Activated naive CD4-positive, alpha-beta T cell treated with anti-CD3 and anti-CD28 coated beads, Interleukin-2, amount 10 ng/mL, durations not matched to agents 7 days and 5 days (primary cell): ENCODE measurements around the gene RRP1.

Source experiments
- CTCF ChIA-PET: fragments of 350-600 bp; sonication (Branson Sonifier 250); formaldehyde crosslinking; loops from one replicate; lab custom pipeline; 2021; ENCODE audit warnings: antibody characterized with exemption; lab: Charles Lee
- DNase-seq: peaks from one replicate; pipeline ENCODE4 v3.0.0-alpha.2; 2020
- H3K27ac Mint-ChIP-seq: one replicate; pipeline ENCODE4 v1.8.0; 2021; ENCODE audit warnings: mild to moderate bottlenecking, moderate library complexity, mixed read lengths
- H3K27me3 Mint-ChIP-seq: one replicate; pipeline ENCODE4 v1.8.0; 2021; ENCODE audit warnings: mild to moderate bottlenecking, mixed read lengths
- H3K36me3 Mint-ChIP-seq: one replicate; pipeline ENCODE4 v1.8.0; 2021; ENCODE audit warnings: mixed read lengths
- H3K4me1 Mint-ChIP-seq: one replicate; pipeline ENCODE4 v1.8.0; 2021; ENCODE audit warnings: mixed read lengths
- H3K4me3 Mint-ChIP-seq: one replicate; pipeline ENCODE4 v1.8.0; 2021; ENCODE audit warnings: mild to moderate bottlenecking, moderate library complexity, mixed read lengths
- H3K9me3 Mint-ChIP-seq: one replicate; pipeline ENCODE4 v1.8.0; 2021; ENCODE audit warnings: mixed read lengths

Gene RRP1

GRCh38 chr21:43809853-43810504 lies 20.6 kb downstream of the RRP1 start:
- Mint-ChIP-seq H3K27me3 (no peaks in the 10 kb centered on the region), H3K27ac (no peak overlapping the region), H3K36me3 (no peaks in the 10 kb centered on the region), H3K9me3 (no peaks in the 10 kb centered on the region), H3K4me1 (peaks cover 25% of the 10 kb centered on the region), H3K4me3 (no peak overlapping the region)
- CTCF ChIA-PET = interaction anchor here (0.6 to 2.6 kb wide), 10 partner anchors 11 to 269 kb away, joined by 3 to 23 read pairs (median 6); no protein-coding TSS in a partner anchor
- DNase-seq = no peak

- Mint-ChIP-seq H3K36me3 (no peaks in the 10 kb centered on the region), H3K27me3 (no peaks in the 10 kb centered on the region), H3K4me3 (no peak overlapping the region), H3K27ac (no peak overlapping the region), H3K4me1 (peaks cover 23% of the 10 kb centered on the region), H3K9me3 (no peaks in the 10 kb centered on the region)
- CTCF ChIA-PET = interaction anchor here (0.7 to 2.6 kb wide), 13 partner anchors 12 to 268 kb away, joined by 3 to 23 read pairs (median 4); no protein-coding TSS in a partner anchor
- DNase-seq = peak; percentile 95
These were observed 21.3 kb downstream of the RRP1 start for GRCh38 chr21:43810505-43811261.

GRCh38 chr21:43811262-43812105 lies 22.1 kb downstream of the RRP1 start:
- no peaks in the 10 kb centered on the region for H3K36me3 Mint-ChIP-seq
- H3K27ac Mint-ChIP-seq = no peak overlapping the region
- no peak for DNase-seq
- CTCF ChIA-PET = interaction anchor here (0.8 to 2.6 kb wide), 13 partner anchors 12 to 165 kb away, joined by 3 to 23 read pairs (median 4); no protein-coding TSS in a partner anchor
- no peak overlapping the region for H3K4me3 Mint-ChIP-seq
- H3K4me1 Mint-ChIP-seq = peaks cover 18% of the 10 kb centered on the region
- no peaks in the 10 kb centered on the region for H3K9me3 Mint-ChIP-seq
- no peaks in the 10 kb centered on the region for H3K27me3 Mint-ChIP-seq

GRCh38 chr21:43812139-43812821 lies 22.9 kb downstream of the RRP1 start:
- CTCF ChIA-PET = interaction anchor here (0.8 to 2.6 kb wide), 4 partner anchors 82 to 164 kb away, joined by 3 to 23 read pairs (median 4); no protein-coding TSS in a partner anchor
- no peaks in the 10 kb centered on the region for H3K27me3 Mint-ChIP-seq
- H3K9me3 Mint-ChIP-seq = no peaks in the 10 kb centered on the region
- H3K27ac Mint-ChIP-seq = no peak overlapping the region
- no peak overlapping the region for H3K4me3 Mint-ChIP-seq
- H3K36me3 Mint-ChIP-seq = no peaks in the 10 kb centered on the region
- peaks cover 18% of the 10 kb centered on the region for H3K4me1 Mint-ChIP-seq
- no peak for DNase-seq

- Mint-ChIP-seq H3K4me1 (peaks cover 18% of the 10 kb centered on the region), H3K27me3 (no peaks in the 10 kb centered on the region), H3K27ac (no peak overlapping the region), H3K9me3 (no peaks in the 10 kb centered on the region), H3K4me3 (no peak overlapping the region), H3K36me3 (no peaks in the 10 kb centered on the region)
- CTCF ChIA-PET = interaction anchor here (0.8 to 1.2 kb wide), 3 partner anchors 20 to 128 kb away, joined by 3 to 4 read pairs (median 3); no protein-coding TSS in a partner anchor
- DNase-seq = no peak
These were observed 23.7 kb downstream of the RRP1 start for GRCh38 chr21:43812957-43813655.

- no peak overlapping the region for H3K4me3 Mint-ChIP-seq
- H3K27me3 Mint-ChIP-seq = no peaks in the 10 kb centered on the region
- CTCF ChIA-PET = interaction anchor here (0.9 to 1.4 kb wide), 2 partner anchors 19 to 128 kb away, joined by 3 to 4 read pairs; no protein-coding TSS in a partner anchor
- no peak overlapping the region for H3K27ac Mint-ChIP-seq
- no peak for DNase-seq
- H3K36me3 Mint-ChIP-seq = no peaks in the 10 kb centered on the region
- peaks cover 18% of the 10 kb centered on the region for H3K4me1 Mint-ChIP-seq
- peaks cover under 1% of the 10 kb centered on the region for H3K9me3 Mint-ChIP-seq
These were observed 24.2 kb downstream of the RRP1 start for GRCh38 chr21:43813656-43813980.

GRCh38 chr21:43814215-43815106 lies 25.1 kb downstream of the RRP1 start:
- Mint-ChIP-seq H3K27me3 (no peaks in the 10 kb centered on the region), H3K4me3 (no peak overlapping the region), H3K36me3 (no peaks in the 10 kb centered on the region), H3K9me3 (peaks cover 6% of the 10 kb centered on the region), H3K4me1 (peaks cover 21% of the 10 kb centered on the region), H3K27ac (no peak overlapping the region)
- DNase-seq = no peak
- CTCF ChIA-PET = interaction anchor here (1.4 kb wide), 1 partner anchor 127 kb away, joined by 4 read pairs; no protein-coding TSS in a partner anchor

GRCh38 chr21:43815107-43815613 lies 25.8 kb downstream of the RRP1 start:
- no peak overlapping the region for H3K27ac Mint-ChIP-seq
- H3K4me1 Mint-ChIP-seq = peaks cover 21% of the 10 kb centered on the region
- peaks cover 6% of the 10 kb centered on the region for H3K9me3 Mint-ChIP-seq
- H3K27me3 Mint-ChIP-seq = peaks cover 3% of the 10 kb centered on the region
- DNase-seq = no peak
- H3K4me3 Mint-ChIP-seq = no peak overlapping the region
- CTCF ChIA-PET = no interaction called here
- no peaks in the 10 kb centered on the region for H3K36me3 Mint-ChIP-seq

GRCh38 chr21:43815991-43816390 lies 26.6 kb downstream of the RRP1 start:
- CTCF ChIA-PET = no interaction called here
- Mint-ChIP-seq H3K4me1 (peaks cover 17% of the 10 kb centered on the region), H3K27me3 (peaks cover 3% of the 10 kb centered on the region), H3K4me3 (no peak overlapping the region), H3K36me3 (no peaks in the 10 kb centered on the region), H3K27ac (no peak overlapping the region), H3K9me3 (peaks cover 6% of the 10 kb centered on the region)
- no peak for DNase-seq

- CTCF ChIA-PET = no interaction called here
- Mint-ChIP-seq H3K27me3 (peaks cover 3% of the 10 kb centered on the region), H3K4me1 (peaks cover 14% of the 10 kb centered on the region), H3K4me3 (no peak overlapping the region), H3K36me3 (no peaks in the 10 kb centered on the region), H3K9me3 (peaks cover 6% of the 10 kb centered on the region), H3K27ac (no peak overlapping the region)
- DNase-seq = no peak
These were observed 27.3 kb downstream of the RRP1 start for GRCh38 chr21:43816611-43817071.

GRCh38 chr21:43817157-43818086 lies 28.0 kb downstream of the RRP1 start:
- Mint-ChIP-seq H3K4me3 (no peak overlapping the region), H3K9me3 (peaks cover 6% of the 10 kb centered on the region), H3K4me1 (peaks cover 11% of the 10 kb centered on the region), H3K36me3 (no peaks in the 10 kb centered on the region), H3K27ac (no peak overlapping the region), H3K27me3 (peaks cover 3% of the 10 kb centered on the region)
- DNase-seq = no peak
- CTCF ChIA-PET = no interaction called here
